Prostate gland (tissue), 2 donors: ENCODE results near the gene CASP10.

Experiments used
- CTCF ChIP-seq, 4 experiments: fragments of 200-600 bp in 2 of 4; fragments of 450-650 bp in 2 of 4; sonication (generic) in 2 of 4; IDR thresholded peaks; 1 replicate in 3 of 4; 2 replicates in 1 of 4; pipeline ENCODE4 v1.5.1; 2016 to 2019; ENCODE audit warnings: antibody characterized with exemption in 4 of 4, mild to moderate bottlenecking in 2 of 4, moderate library complexity in 2 of 4
- POLR2A ChIP-seq: fragments of 450-650 bp; IDR thresholded peaks from one replicate; pipeline ENCODE4 v1.6.1; 2016; ENCODE audit warnings: antibody characterized with exemption, mild to moderate bottlenecking

DNA sequence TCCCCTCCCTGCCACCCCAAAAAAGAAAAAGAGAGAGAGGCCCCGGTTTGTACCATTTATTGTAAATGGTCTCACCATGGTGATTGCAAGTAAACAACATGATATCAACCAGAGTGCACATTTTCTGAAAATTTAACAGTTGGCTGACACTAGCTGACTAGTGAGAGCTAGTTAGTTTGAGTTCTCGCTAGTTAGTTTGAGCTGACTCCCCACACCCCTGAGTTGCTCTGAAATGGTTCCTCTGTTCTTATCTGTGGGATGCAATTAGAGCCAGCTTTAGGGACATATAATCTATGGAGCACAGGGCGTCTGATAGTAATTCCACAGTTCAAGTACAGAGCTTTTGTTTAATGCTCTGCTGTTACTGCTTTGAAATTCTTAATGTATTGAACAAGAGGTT, 13.1 kb downstream of the CASP10 start:
- TF ChIP-seq CTCF (IDR thresholded peaks at IDR 0.05) (no peak), POLR2A (no peak)
